ENCODE data around the gene ANKS3. TPM values are rescaled to one million over a fixed set of nuclear protein-coding genes. Genes with fewer than 3 reads are reported as not detected.
A peak's percentile ranks its signal among the peaks of the same experiment; 100 is the strongest.

Gene ANKS3
- total and polyA plus RNA-seq, 4 donors = 12.6 to 26.3 (median 24.4) TPM

DNA sequence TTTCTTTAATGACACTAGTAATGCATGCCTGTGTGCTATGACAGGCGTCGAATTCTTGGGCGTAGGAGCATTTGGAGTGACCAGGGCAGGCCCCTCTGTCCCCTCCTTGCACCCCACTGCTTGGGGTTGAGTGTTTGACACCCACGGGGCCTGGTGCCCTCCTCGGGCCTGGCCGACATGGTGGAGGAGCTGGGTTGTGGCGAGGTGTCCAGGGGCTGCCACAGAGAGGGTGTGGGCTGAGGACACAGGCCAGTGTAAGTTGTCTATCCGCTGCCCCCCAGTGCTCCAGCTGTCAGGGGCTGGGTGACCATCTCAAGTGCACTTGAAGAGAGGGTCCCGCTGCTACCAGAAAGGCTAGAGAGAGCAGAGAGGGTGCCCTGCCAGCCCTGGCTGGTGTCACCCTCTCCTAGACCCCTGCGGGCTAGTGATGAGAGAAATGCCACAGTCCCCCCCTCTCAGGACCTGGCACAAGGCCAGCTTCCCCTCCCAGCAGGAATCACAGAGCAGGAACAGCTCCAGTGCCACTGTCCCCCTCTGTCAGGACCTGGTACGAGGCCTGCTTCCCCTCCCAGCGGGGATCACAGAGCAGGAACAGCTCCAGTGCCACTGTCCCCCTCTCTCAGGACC, 79.0 kb downstream of the ANKS3 start:
- Histone ChIP-seq H3K27ac (ENCODE audit: low read depth in 1 of 2, low read length in 1 of 2) (peak overlapping the region in 1 of 2 donors; percentile 90), H3K36me3 (ENCODE audit: control insufficient read depth in 4 of 4, insufficient read depth in 4 of 4, low read length in 4 of 4) (peaks cover 6 to 61% (median 23%) of the 10 kb centered on the region in 4 donors)

DNA sequence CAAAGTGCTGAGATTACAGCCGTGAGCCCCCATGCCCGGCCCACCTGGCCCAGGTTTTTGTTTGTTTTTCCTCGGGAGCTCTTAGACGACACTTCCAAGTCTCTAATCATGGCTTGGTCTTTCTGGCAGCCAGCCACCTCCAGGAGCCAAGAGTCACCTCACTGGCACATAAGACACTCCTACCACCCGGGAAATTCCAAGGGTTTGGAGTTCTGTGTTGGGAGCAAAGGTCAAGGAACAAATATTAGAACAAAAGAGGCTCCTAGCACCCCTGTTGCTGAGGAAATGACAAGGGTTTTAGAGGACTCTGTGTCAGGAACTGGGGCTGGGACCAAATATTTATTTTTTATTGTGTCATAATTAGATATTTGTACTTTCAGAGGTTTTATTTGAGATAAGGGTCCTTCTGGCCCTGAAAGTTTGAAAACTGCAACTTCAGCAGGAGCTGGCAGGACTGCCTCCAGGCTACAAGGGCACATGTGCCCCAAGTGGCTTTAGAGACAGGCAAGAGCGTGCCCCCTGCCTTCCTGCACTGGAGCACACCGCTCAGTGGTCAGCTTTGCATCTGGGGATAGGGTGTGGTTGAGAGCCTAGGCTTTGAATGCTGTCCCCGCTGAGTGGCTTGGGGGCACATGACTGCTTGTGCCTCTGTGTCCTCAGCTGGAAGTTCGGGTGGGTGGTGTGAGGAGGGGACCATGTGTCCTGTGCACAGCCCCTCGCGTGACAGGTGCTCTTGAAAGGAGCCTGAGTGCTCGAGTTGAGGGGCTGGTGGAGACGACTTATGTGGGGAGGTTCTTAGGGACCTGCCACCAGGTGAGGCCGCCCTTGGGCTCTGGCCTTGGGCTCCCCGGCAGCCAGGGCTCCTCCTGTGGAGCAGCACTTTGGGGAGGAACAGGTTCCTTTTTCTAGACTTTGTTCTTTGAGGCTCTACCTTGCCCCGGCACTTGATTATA, 79.8 kb downstream of the ANKS3 start:
- Histone ChIP-seq H3K9ac (ENCODE audit: insufficient read depth in 1 of 2, low read length in 2 of 2) (no peak overlapping the region), H3K4me1 (ENCODE audit: control insufficient read depth in 5 of 5, insufficient read depth in 5 of 5, low read length in 5 of 5) (peaks cover 0 to 19% (median 15%) of the 10 kb centered on the region in 5 donors), H3K9me3 (ENCODE audit: control insufficient read depth in 4 of 4, insufficient read depth in 3 of 4, low read length in 3 of 4) (no peaks in the 10 kb centered on the region), H3K4me3 (no peak overlapping the region), H3K36me3 (ENCODE audit: control insufficient read depth in 4 of 4, insufficient read depth in 4 of 4, low read length in 4 of 4) (peaks cover 6 to 55% (median 22%) of the 10 kb centered on the region in 4 donors), H3K27ac (ENCODE audit: low read depth in 1 of 2, low read length in 1 of 2) (peak overlapping the region in 1 of 2 donors; percentile 90), H3K27me3 (ENCODE audit: control insufficient read depth in 3 of 3, insufficient read depth in 3 of 3, low read length in 2 of 3) (no peaks in the 10 kb centered on the region)
- peak; percentile 76 for ATAC-seq (ENCODE audit: insufficient read depth, low FRiP score)
- TF ChIP-seq, protein P1, sequence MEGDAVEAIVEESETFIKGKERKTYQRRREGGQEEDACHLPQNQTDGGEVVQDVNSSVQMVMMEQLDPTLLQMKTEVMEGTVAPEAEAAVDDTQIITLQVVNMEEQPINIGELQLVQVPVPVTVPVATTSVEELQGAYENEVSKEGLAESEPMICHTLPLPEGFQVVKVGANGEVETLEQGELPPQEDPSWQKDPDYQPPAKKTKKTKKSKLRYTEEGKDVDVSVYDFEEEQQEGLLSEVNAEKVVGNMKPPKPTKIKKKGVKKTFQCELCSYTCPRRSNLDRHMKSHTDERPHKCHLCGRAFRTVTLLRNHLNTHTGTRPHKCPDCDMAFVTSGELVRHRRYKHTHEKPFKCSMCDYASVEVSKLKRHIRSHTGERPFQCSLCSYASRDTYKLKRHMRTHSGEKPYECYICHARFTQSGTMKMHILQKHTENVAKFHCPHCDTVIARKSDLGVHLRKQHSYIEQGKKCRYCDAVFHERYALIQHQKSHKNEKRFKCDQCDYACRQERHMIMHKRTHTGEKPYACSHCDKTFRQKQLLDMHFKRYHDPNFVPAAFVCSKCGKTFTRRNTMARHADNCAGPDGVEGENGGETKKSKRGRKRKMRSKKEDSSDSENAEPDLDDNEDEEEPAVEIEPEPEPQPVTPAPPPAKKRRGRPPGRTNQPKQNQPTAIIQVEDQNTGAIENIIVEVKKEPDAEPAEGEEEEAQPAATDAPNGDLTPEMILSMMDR (IDR thresholded peaks at IDR 0.05; ENCODE audit: control extremely low read depth, extremely low read depth) = no peak
- peak; percentile 69 to 81 (median 73) for DNase-seq
- 71 to 87% methylated on average over 16 of the region's 16 CpGs for WGBS, 2 donors

More for the DNA sequence above, 79.0 kb downstream of the ANKS3 start:
- H3K9ac ChIP-seq (ENCODE audit: insufficient read depth in 1 of 2, low read length in 2 of 2) = no peak overlapping the region
- no peak for DNase-seq
- peaks cover 0 to 19% (median 15%) of the 10 kb centered on the region in 5 donors for H3K4me1 ChIP-seq (ENCODE audit: control insufficient read depth in 5 of 5, insufficient read depth in 5 of 5, low read length in 5 of 5)
- H3K9me3 ChIP-seq (ENCODE audit: control insufficient read depth in 4 of 4, insufficient read depth in 3 of 4, low read length in 3 of 4) = no peaks in the 10 kb centered on the region
- H3K4me3 ChIP-seq = no peak overlapping the region
- TF ChIP-seq, protein P1 (IDR thresholded peaks at IDR 0.05; ENCODE audit: control extremely low read depth, extremely low read depth) = no peak
- 75 to 84% methylated on average over 12 of the region's 12 CpGs for WGBS, 2 donors
- ATAC-seq (ENCODE audit: insufficient read depth, low FRiP score) = no peak
- no peaks in the 10 kb centered on the region for H3K27me3 ChIP-seq (ENCODE audit: control insufficient read depth in 3 of 3, insufficient read depth in 3 of 3, low read length in 2 of 3)

DNA sequence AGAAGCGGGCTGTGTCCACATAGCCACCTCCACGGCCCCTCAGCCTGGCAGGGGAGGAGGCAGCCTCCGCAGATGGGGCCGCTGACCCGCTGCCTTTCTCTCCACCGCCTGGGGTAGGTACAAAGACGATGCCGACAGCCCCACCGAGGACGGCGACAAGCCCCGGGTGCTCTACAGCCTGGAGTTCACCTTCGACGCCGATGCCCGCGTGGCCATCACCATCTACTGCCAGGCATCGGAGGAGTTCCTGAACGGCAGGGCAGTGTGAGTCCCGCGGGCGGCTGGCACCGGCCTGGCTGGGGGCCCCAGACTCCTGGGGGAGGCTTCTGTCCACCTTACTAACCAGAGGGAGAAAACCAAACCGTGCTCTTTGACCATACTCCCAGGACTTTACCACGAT, 81.5 kb downstream of the ANKS3 start:
- 78 to 91% methylated on average over 24 to 25 of the region's 25 CpGs for WGBS, 2 donors

More for the DNA sequence above, 81.5 kb downstream of the ANKS3 start:
- H3K4me3 ChIP-seq = no peak overlapping the region
- peaks cover 0 to 19% (median 15%) of the 10 kb centered on the region in 5 donors for H3K4me1 ChIP-seq (ENCODE audit: control insufficient read depth in 5 of 5, insufficient read depth in 5 of 5, low read length in 5 of 5)
- no peak for DNase-seq
- TF ChIP-seq, protein P1 (IDR thresholded peaks at IDR 0.05; ENCODE audit: control extremely low read depth, extremely low read depth) = no peak
- peaks cover 6 to 45% (median 19%) of the 10 kb centered on the region in 4 donors for H3K36me3 ChIP-seq (ENCODE audit: control insufficient read depth in 4 of 4, insufficient read depth in 4 of 4, low read length in 4 of 4)
- H3K27ac ChIP-seq (ENCODE audit: low read depth in 1 of 2, low read length in 1 of 2) = peak overlapping the region in 1 of 2 donors; percentile 70
- no peaks in the 10 kb centered on the region for H3K9me3 ChIP-seq (ENCODE audit: control insufficient read depth in 4 of 4, insufficient read depth in 3 of 4, low read length in 3 of 4)
- no peaks in the 10 kb centered on the region for H3K27me3 ChIP-seq (ENCODE audit: control insufficient read depth in 3 of 3, insufficient read depth in 3 of 3, low read length in 2 of 3)
- no peak overlapping the region for H3K9ac ChIP-seq (ENCODE audit: insufficient read depth in 1 of 2, low read length in 2 of 2)
- ATAC-seq (ENCODE audit: insufficient read depth, low FRiP score) = no peak

All from lung (tissue), 12 donors.